ENCODE results near the gene NPPB. TPM values are rescaled to one million over a fixed set of nuclear protein-coding genes. Genes with fewer than 3 reads are reported as not detected.

The NPPB gene
- total RNA-seq, 1 experiment from 2014 or later = not detected

- in situ Hi-C loops (cut with HindIII; ENCODE audit: low pct_unique_long_range_greater_than_20kb, low sequenced_read_pairs) = no loop called here
- no peak for DNase-seq (ENCODE audit: low read depth)
These were observed 27.2 kb upstream of the NPPB start for GRCh38 chr1:11885916-11886315.

DNA sequence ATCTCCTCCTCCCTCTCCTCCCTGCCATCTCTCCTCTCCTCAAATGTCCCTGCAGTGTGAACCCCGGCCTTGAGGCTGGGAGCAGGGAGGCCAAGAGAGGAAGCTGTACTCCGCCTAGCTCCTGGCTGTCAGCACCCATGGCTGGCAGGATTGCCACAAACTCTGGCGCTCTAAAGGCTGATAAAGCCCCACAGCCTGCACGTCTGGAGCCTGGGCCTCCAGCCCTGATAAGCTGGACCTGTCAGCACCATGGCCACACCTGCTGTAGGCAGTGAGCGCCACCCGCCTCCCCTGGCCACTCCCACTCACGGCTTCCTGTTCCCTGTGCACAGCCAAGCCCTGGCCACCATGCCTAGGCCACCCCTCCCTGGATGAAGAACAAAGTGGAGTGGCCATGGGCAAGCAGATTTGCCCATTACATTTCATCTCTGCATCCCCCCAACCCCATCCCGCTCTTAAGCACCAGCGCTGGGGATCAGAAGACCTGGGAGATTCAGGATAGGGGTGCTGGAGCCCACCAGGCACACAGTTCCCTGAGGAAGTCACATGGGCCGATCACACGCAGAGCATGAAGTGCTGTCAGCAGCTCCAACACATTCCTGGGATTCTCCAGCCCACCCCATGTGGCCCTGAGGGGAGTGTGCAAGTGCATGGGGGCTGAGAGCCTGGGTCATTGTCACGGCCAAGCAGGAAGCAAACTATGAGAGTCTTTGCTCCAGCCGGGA lies 24.2 kb upstream of the NPPB start:
- no peak for DNase-seq (ENCODE audit: low read depth)
- in situ Hi-C loops (cut with HindIII; ENCODE audit: low pct_unique_long_range_greater_than_20kb, low sequenced_read_pairs) = no loop called here

DNA sequence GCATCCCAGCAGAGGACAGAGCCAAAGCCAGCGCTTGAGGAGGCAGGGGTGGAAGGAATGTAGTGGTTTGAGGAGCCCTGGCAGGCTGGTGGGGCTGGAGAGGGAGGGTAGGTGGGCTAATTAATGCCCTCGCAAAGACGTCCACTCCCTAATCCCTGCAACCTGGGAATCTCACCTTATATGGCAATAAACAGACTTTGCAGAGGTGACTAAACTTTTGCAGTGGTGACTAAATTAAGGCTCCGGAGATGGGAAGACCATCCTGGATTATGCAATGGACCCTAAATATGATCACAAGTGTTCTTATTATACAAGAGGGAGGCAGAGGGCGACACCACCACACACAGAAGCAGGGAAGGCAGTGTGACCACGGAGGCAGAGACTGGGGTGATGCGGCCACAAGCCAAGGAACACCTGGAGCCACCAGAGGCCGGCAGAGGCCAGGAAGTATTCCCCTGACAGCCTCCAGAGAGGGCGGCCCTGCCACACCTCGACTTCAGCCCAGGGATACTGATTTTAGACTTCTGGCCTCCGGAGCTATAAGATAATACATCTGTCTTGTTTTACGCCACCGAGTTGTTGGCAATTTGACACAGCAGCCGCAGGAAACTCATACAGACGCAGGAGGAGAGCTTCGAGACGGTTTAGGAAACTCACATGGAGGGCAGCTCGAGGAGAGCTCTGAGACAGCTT lies 23.1 kb upstream of the NPPB start:
- in situ Hi-C loops (cut with HindIII; ENCODE audit: low pct_unique_long_range_greater_than_20kb, low sequenced_read_pairs) = no loop called here
- DNase-seq (ENCODE audit: low read depth) = no peak

DNA sequence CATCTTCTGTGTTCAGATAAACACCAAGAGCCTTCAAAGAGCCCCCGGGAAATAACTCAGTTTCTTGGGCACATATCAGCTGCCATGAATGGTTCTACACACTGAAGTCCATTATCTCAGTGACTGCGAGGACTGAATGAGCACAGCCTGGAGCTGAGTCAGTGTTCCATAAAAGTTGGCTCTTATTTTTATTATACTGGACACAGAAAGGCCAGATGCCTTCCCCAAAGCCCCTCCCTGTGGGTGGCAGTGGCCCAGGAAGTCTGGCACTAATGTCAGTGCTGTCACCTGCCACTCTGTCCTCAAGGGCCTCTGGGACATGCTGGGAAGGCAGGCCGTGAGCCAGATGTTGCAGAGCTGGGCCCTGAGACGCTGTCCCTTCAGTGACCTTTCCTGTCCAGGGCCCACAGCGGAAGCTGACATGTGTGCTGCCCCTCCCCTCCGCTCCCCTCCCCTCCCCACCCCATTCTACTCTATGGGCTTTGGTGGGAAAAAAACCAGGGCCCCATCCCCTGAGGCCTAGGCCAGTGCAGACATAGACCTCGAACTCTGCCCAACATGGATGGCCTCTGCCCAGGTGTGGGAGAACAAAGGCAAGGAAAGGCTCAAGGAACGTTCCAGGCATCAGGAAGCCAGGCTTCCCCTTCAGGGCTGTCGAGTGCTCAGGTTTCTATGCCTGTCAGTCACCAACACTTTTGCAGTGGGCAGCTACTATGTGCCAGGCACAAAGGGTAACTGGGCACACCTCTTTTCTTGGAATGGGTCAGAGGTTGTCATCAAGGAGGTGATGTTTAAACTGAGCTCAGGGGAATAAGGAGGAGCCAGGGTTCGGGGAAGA lies 22.4 kb upstream of the NPPB start:
- in situ Hi-C loops (cut with HindIII; ENCODE audit: low pct_unique_long_range_greater_than_20kb, low sequenced_read_pairs) = no loop called here
- no peak for DNase-seq (ENCODE audit: low read depth)

GRCh38 chr1:11880181-11880575 lies 21.4 kb upstream of the NPPB start:
- in situ Hi-C loops (cut with HindIII; ENCODE audit: low pct_unique_long_range_greater_than_20kb, low sequenced_read_pairs) = no loop called here
- DNase-seq (ENCODE audit: low read depth) = no peak

- no peak for DNase-seq (ENCODE audit: low read depth)
- in situ Hi-C loops (cut with HindIII; ENCODE audit: low pct_unique_long_range_greater_than_20kb, low sequenced_read_pairs) = no loop called here
These were observed 20.8 kb upstream of the NPPB start for GRCh38 chr1:11879311-11880180.

DNA sequence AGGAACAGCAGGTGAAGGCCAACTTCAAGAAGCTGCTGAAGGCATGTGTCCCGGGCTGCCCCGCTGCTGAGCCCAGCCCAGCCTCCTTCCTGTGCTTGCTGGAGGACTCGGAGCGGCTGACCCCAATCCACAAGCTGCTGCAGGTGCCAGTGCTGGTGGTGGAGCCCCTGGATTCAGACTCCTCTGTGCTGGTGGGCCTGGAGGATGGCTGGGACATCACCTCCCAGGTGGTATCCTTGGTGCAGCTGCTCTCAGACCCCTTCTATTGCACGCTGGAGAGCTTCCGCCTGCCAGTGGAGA lies 20.1 kb upstream of the NPPB start:
- DNase-seq (ENCODE audit: low read depth) = no peak
- in situ Hi-C loops (cut with HindIII; ENCODE audit: low pct_unique_long_range_greater_than_20kb, low sequenced_read_pairs) = no loop called here

DNA sequence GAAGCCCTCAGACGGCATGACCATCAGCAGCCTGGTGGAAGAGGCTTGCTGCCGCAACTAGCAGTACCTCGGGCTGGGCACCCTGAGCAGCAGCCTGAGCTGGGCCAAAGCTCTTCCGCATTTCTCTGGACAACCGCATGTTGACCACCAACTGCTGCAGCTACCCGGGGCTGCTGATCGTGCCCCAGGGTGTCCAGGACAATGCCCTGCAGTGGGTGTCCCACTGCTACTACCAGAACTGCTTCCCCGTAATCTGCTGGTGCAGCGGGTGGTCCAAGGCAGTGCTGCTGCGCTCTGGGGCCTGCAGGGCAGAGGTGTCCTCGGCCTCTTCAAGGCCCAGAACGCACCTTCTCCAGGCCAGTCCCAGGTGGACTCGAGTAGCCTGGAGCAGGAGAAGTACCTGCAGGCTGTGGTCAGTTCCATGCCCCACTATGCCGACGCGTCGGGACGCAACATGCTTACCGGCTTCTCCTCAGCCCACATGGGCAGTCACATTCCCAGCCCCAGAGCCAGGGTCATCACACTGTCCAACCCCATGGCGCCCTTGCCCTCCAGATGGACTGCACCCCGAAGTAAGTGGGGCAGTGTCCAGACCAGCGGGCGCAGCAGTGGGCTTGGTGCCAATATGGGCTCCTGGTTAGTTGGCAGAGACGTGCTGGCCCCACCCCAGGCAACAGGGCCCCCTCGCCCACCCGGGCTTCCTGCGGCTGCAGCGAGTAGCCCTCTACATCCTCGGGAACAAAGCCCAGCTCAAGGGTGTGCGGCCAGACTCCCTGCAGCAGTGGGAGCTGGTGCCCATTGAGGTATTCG lies 19.5 kb upstream of the NPPB start:
- in situ Hi-C loops (cut with HindIII; ENCODE audit: low pct_unique_long_range_greater_than_20kb, low sequenced_read_pairs) = no loop called here
- no peak for DNase-seq (ENCODE audit: low read depth)

DNA sequence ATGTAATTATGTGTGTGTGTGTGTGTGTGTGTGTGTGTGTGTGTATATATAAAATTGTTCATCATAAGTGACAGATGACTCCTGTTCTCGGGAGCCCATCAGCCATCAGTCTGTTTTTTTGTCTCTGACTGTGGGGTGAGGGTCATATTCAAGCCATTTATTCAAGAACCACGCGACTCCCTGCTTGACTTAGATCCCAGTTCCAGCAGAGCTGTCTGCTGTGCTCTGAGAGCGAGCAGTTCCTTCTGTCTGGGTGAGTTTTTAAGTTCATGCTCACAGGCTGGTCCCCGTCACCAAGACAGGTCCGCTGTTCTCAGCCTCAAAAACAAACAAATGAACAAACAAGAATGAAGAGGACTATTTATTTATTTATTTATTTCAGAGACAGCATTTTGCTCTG lies 18.3 kb upstream of the NPPB start:
- no peak for DNase-seq (ENCODE audit: low read depth)
- in situ Hi-C loops (cut with HindIII; ENCODE audit: low pct_unique_long_range_greater_than_20kb, low sequenced_read_pairs) = no loop called here

DNA sequence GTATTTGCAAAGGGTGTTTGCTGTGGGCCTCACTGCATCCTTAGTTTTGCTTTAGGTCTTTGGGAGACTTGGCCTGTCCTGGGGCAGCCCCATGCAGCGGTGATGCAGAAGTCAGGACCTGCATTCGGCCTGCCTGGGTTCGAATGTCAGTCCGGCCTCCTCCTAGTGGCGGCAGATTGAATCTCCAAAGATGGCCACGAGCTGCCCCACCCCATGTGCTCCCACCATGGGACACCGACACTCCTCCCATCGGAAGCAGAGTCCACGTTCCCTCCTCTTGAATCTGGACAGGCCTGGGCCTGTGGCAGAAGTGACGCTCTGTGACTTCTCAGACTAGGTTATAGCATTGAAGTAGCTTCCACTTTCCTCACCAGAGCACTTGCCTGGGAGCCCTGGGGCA lies 16.3 kb upstream of the NPPB start:
- no peak for DNase-seq (ENCODE audit: low read depth)
- in situ Hi-C loops (cut with HindIII; ENCODE audit: low pct_unique_long_range_greater_than_20kb, low sequenced_read_pairs) = no loop called here

DNA sequence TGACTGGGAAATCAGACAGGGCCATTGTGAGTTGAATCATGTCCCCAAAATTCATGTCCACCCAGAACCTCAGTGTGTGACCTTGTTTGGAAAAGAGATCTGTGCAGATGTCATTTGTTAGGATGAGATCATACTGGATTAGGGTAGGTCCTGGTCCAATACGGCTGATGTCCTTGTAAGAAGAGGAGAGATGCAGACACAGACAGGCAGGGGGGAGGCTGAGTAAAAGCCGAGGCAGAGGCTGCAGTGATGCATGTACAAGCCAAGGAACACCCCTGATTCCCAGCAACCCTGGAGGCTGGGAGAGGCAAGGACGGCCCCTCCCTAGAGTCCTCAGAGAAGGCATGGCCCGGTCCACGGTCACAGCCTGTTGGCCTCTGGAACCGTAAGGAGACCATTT lies 15.9 kb upstream of the NPPB start:
- DNase-seq (ENCODE audit: low read depth) = no peak

DNA sequence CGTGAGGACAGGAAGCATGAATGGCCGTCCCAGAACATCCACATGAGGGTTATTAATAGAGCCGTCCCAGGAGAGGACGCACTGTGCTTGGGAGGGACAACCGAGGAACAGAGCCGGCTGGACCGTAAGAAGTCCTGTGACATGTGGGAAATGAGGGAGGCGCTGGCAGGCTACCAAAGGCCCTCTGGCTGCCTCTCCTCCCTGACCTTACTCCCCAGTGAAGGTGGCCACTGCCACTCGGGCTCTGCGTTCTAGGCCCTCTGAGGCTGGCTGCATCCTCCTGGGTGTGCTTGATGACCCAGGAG lies 15.5 kb upstream of the NPPB start:
- no peak for DNase-seq (ENCODE audit: low read depth)
- in situ Hi-C loops (cut with HindIII; ENCODE audit: low pct_unique_long_range_greater_than_20kb, low sequenced_read_pairs) = no loop called here

More for the DNA sequence above, 15.9 kb upstream of the NPPB start:
- in situ Hi-C loops (cut with HindIII; ENCODE audit: low pct_unique_long_range_greater_than_20kb, low sequenced_read_pairs) = no loop called here

DNA sequence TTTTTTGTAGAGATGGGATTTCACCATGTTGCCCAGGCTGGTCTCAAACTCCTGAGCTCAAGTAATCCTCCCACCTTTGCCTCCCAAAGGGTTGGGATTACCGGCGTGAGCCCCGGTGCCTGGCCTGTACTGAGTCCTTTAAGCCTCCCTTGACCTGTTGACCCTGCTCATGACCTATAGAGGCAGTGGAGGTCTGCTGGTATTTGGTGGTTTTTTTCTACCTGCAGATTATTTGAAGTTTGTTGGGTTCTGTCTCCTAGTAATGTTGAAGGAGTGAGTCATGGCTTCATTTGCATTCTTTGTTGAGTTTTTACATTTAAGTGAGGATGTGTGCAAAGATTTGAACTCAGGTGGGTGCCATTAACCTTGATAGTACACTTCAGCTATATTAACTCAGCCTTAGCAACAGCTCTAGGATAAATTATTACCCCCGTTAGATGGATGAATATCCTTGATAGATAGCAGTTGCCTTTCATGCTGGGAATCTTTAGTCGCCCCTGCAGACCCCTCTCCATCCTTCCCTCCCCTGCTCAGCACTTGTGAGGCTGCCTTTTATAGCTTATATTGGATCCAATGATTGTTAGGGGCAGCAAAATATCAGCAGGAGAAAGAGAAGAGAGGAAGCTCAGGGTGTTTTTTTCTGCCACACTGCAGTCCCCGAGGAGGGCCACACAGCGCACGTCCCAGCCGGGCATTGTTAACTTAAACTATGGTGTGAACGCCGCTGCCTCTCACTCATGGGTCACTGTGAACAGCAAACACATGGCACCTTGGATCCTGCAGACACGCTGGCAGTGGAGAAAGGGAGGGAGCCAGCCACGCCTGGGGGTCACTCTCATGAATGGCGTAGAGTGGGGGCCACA lies 14.9 kb upstream of the NPPB start:
- in situ Hi-C loops (cut with HindIII; ENCODE audit: low pct_unique_long_range_greater_than_20kb, low sequenced_read_pairs) = no loop called here
- no peak for DNase-seq (ENCODE audit: low read depth)

GRCh38 chr1:11872545-11872944 lies 13.8 kb upstream of the NPPB start:
- in situ Hi-C loops (cut with HindIII; ENCODE audit: low pct_unique_long_range_greater_than_20kb, low sequenced_read_pairs) = no loop called here
- no peak for DNase-seq (ENCODE audit: low read depth)

DNA sequence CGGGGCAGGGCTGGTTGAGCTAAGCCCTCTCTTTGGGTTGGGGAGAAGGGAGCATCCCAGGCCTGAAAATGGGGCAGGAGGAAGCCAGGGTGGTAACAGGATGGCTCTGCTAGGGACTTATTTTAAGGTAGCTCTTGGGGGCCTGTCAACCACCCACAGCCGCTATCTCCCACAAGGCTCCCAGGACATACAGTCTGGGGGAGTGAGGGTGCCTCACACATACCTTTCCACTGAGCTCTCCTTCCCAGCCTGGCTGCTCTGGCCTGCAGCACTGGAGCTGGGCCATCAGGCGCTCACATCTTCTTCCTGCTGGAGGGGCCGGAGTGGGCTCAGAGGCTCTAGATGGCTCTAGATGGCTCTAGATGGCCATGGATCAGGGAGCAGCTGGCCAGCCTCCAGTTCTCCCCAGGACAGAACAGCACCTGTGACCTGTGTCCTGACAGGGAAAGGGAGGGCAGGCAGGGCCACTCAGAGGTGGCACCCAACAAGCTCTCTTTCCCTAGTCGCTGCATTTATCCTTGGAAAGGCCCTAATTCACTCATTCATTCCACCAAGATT lies 11.0 kb upstream of the NPPB start:
- no peak for DNase-seq (ENCODE audit: low read depth)
- in situ Hi-C loops (cut with HindIII; ENCODE audit: low pct_unique_long_range_greater_than_20kb, low sequenced_read_pairs) = no loop called here

- DNase-seq (ENCODE audit: low read depth) = no peak
- in situ Hi-C loops (cut with HindIII; ENCODE audit: low pct_unique_long_range_greater_than_20kb, low sequenced_read_pairs) = no loop called here
These were observed 10.4 kb upstream of the NPPB start for GRCh38 chr1:11869104-11869503.

All from Caki2 (cell line).